Psoas muscle (tissue), 8 donors: ENCODE measurements around the gene TRIP10. TPM values are rescaled to one million over a fixed set of nuclear protein-coding genes. Genes with fewer than 3 reads are reported as not detected.

Source experiments
- ATAC-seq, 4 donors: fragments of 200-7000 bp; cut with Tn5 transposase; one replicate each; pipeline ENCODE4 v1.9.1; 2020; ENCODE audit warnings: moderate library complexity in 3 of 4, mild to moderate bottlenecking in 2 of 4
- DNase-seq, 2 donors: peaks; one replicate each; pipeline ENCODE4 v3.0.0-alpha.2; 2020
- H3K27ac ChIP-seq: fragments of 200-600 bp; one replicate; pipeline ENCODE4 v1.8.0; 2022
- H3K27me3 ChIP-seq, 3 donors: fragments of 200-600 bp in 1 of 3; one replicate each; pipeline versions ENCODE4 v1.6.1 to v1.8.0; 2013 to 2022; ENCODE audit warnings: low read length in 2 of 3, mild to moderate bottlenecking in 2 of 3, moderate library complexity in 1 of 3; ENCODE audit not compliant: insufficient read depth in 3 of 3
- H3K36me3 ChIP-seq, 2 donors: fragments of 200-600 bp in 1 of 2; one replicate each; pipeline versions ENCODE4 v1.6.1 to v1.8.0; 2013 to 2022; ENCODE audit warnings: low read depth in 1 of 2, mild to moderate bottlenecking in 1 of 2, moderate library complexity in 1 of 2; ENCODE audit not compliant: insufficient read depth in 1 of 2
- H3K4me1 ChIP-seq: fragments of 200-600 bp; one replicate; pipeline ENCODE4 v1.8.0; 2022
- H3K4me3 ChIP-seq: fragments of 200-600 bp; one replicate; pipeline ENCODE4 v1.8.0; 2022; ENCODE audit warnings: mild to moderate bottlenecking
- H3K9me3 ChIP-seq: fragments of 200-600 bp; one replicate; pipeline ENCODE4 v1.8.0; 2022
- WGBS, 3 donors: extraction: QIAGEN DNeasy Blood & Tissue Kit; methylation state at CpG; one replicate each; pipeline versions ENCODE4 v1.1.6 to v1.1.7; 2013; 5-methylcytosine and 5-hydroxymethylcytosine counted together
- intact Hi-C, 2 donors: fragments of 100-400 bp; cut with DNase I; formaldehyde crosslinking; loops; one replicate each; pipeline versions ENCODE4 v1.11.0 to v1.14.2; 2022
- polyA plus RNA-seq, 3 donors: library from polyadenylated mRNA; stranded (reverse); fragments of 200-250 nt; gene quantifications; one replicate each; pipeline ENCODE4 v1.2.3, GENCODE V29; 2013
- total RNA-seq, 4 donors: library from RNA; stranded (reverse); fragmentation: NEBNext Ultra II Directional in 2 of 4; extraction: Animal tissue kit (Norgen Biotek cat#: 25700) in 2 of 4; gene quantifications; one replicate each; pipeline versions ENCODE4 v1.2.1 to v1.2.4, GENCODE V29; 2021 to 2023
- TF ChIP-seq, protein P1 (sequence below): fragments of 200-600 bp; IDR thresholded peaks from one replicate; pipeline ENCODE4 v1.8.0; 2022; ENCODE audit warnings: antibody characterized with exemption
- donor health status: healthy with polysubstance abuse.
- donor health status: DM: no; HTN: no; CAD: no; lungs with moderate emphysema.
- donor health status: Bipolar disorder and iron deficiency.
- donor health status: healthy.
- donor health status: DM: yes; HTN: yes; CAD: no.
- donor health status: DM: no; HTN: no; CAD: no.
- donor health status: DM: no; HTN: no; CAD: no.
- donor health status: DM: yes; HTN: yes; CAD: no.

TRIP10 gene
- total and polyA plus RNA-seq, 7 donors = 104 to 297 (median 230) TPM

DNA sequence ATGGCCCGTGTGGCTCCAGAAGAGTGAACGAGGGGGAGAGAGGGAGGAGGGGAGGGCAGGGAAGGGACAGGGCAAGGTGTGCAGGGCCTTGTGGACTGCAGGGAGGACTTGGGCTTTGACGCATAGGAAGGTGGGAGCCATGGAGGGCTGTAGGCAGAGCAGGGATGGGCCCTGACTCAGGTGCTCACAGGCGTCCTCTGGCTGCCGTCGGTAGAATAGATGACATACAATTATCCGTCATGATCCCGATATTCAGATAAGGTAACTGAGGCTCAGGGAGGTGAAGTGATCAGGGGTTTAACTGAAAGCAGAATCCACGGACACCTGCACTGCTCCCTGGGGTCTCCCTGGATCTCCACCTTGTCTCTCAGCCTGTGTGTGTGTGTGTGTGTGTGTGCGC, 22.4 kb upstream of the TRIP10 start:
- TF ChIP-seq, protein P1, sequence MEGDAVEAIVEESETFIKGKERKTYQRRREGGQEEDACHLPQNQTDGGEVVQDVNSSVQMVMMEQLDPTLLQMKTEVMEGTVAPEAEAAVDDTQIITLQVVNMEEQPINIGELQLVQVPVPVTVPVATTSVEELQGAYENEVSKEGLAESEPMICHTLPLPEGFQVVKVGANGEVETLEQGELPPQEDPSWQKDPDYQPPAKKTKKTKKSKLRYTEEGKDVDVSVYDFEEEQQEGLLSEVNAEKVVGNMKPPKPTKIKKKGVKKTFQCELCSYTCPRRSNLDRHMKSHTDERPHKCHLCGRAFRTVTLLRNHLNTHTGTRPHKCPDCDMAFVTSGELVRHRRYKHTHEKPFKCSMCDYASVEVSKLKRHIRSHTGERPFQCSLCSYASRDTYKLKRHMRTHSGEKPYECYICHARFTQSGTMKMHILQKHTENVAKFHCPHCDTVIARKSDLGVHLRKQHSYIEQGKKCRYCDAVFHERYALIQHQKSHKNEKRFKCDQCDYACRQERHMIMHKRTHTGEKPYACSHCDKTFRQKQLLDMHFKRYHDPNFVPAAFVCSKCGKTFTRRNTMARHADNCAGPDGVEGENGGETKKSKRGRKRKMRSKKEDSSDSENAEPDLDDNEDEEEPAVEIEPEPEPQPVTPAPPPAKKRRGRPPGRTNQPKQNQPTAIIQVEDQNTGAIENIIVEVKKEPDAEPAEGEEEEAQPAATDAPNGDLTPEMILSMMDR = no peak
- no peaks in the 10 kb centered on the region for H3K36me3 ChIP-seq
- DNase-seq = no peak
- no peak for ATAC-seq
- H3K4me1 ChIP-seq = no peaks in the 10 kb centered on the region
- no peaks in the 10 kb centered on the region for H3K9me3 ChIP-seq
- WGBS, 3 donors = 62 to 71% (median 69%) methylated on average over 10 of the region's 10 CpGs
- H3K4me3 ChIP-seq = no peak overlapping the region
- H3K27me3 ChIP-seq = peaks cover 0 to 18% (median 8%) of the 10 kb centered on the region in 3 donors
- intact Hi-C loops = no loop called here
- no peak overlapping the region for H3K27ac ChIP-seq

GRCh38 chr19:6717441-6717971, 22.0 kb upstream of the TRIP10 start:
- WGBS, 3 donors = 74 to 88% (median 79%) methylated on average over 4 of the region's 4 CpGs
- Histone ChIP-seq H3K36me3 (no peaks in the 10 kb centered on the region), H3K27ac (no peak overlapping the region), H3K4me3 (no peak overlapping the region), H3K9me3 (no peaks in the 10 kb centered on the region), H3K4me1 (no peaks in the 10 kb centered on the region), H3K27me3 (peaks cover 0 to 17% (median 4%) of the 10 kb centered on the region in 3 donors)
- TF ChIP-seq, protein P1 = no peak
- no peak for DNase-seq
- ATAC-seq = no peak
- intact Hi-C loops = no loop called here

DNA sequence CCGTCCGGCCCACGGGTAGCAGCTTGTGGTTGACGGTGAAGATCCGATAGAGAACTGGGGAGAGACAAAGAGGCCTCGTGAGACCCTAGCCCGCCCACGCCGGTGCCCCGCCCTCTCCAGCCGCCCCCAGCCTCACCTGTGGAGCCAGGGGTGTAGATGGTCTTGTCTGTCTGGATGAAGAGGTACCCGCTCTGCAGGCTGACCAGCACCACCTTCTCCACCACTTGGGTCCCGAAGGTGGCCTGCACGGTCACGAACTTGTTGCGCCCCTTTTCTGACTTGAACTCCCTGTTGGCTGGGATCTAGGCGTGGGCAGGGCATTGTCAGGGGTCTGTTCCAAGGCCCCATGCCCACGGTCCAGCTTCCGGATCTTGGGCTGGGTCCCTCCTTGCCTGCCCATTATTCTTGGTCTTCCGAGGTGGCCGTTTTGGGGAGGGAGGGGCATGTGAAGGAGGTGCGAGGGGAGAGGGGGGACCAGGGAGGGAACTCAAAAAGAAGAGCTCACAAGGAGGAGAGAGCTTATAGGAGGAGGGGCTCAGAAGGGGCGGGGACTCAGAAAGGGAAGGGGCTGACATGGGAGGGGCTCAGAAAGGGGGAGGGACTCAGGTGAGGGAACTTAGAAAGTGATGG, 21.3 kb upstream of the TRIP10 start:
- no peak overlapping the region for H3K4me3 ChIP-seq
- WGBS, 3 donors = 52 to 64% (median 61%) methylated on average over 21 to 23 of the region's 23 CpGs
- H3K27ac ChIP-seq = no peak overlapping the region
- H3K36me3 ChIP-seq = no peaks in the 10 kb centered on the region
- TF ChIP-seq, protein P1 = no peak
- no peaks in the 10 kb centered on the region for H3K9me3 ChIP-seq
- H3K27me3 ChIP-seq = peaks cover 0 to 17% (median 3%) of the 10 kb centered on the region in 3 donors
- intact Hi-C loops = no loop called here
- H3K4me1 ChIP-seq = no peaks in the 10 kb centered on the region
- DNase-seq = no peak
- peak in 1 of 4 donors; percentile 3 for ATAC-seq

- 43 to 55% (median 48%) methylated on average over 21 of the region's 21 CpGs for WGBS, 3 donors
Measured at GRCh38 chr19:6718741-6719539, 20.5 kb upstream of the TRIP10 start.

More at GRCh38 chr19:6718741-6719539, 20.5 kb upstream of the TRIP10 start:
- no peaks in the 10 kb centered on the region for H3K9me3 ChIP-seq
- intact Hi-C loops = no loop called here
- H3K27ac ChIP-seq = no peak overlapping the region
- H3K4me1 ChIP-seq = no peaks in the 10 kb centered on the region
- no peaks in the 10 kb centered on the region for H3K36me3 ChIP-seq
- DNase-seq = peak; percentile 54 to 81
- peak overlapping the region; percentile 48 for H3K4me3 ChIP-seq
- TF ChIP-seq, protein P1 = no peak
- ATAC-seq = peak in 3 of 4 donors; percentile 35 to 68 (median 63)
- H3K27me3 ChIP-seq = peaks cover 0 to 17% (median 3%) of the 10 kb centered on the region in 3 donors
